GM21576 (cell line): ENCODE data around the gene FNDC8.
"Not testable (repeated sequence)": the region's sequence is repeated elsewhere in the genome, so short reads cannot be mapped to it uniquely, and the experiment has no call there.

Experiments
- ATAC-seq: cut with Tn5 transposase; IDR thresholded peaks from one replicate; pipeline ENCODE4 v1.9.1; 2021; ENCODE audit warnings: mild to moderate bottlenecking, moderate library complexity; ENCODE audit not compliant: unreplicated experiment

Gene FNDC8

GRCh38 chr17:35141681-35142466 is 20.5 kb downstream of the FNDC8 start, which contains the start of gene NLE1:
Gene NLE1, minus strand, starts transcription at chr17:35142303. Its CDS starts 28 bp downstream, at chr17:35142275.
- peak; percentile 72 for ATAC-seq

GRCh38 chr17:35142467-35142796 is 21.0 kb downstream of the FNDC8 start:
- no peak for ATAC-seq

- ATAC-seq: no peak
These were observed 23.4 kb downstream of the FNDC8 start for GRCh38 chr17:35144840-35145239.

- no peak for ATAC-seq
These were observed 24.9 kb downstream of the FNDC8 start for GRCh38 chr17:35146214-35146833.

GRCh38 chr17:35147375-35147905 is 26.0 kb downstream of the FNDC8 start, which contains the start of gene UNC45B:
Gene UNC45B, plus strand, starts transcription at chr17:35147817. Its CDS starts 447 bp downstream, at chr17:35148264.
- ATAC-seq: no peak

GRCh38 chr17:35148144-35148543 is 26.7 kb downstream of the FNDC8 start:
- ATAC-seq: no peak

- ATAC-seq: no peak
These were observed 28.5 kb downstream of the FNDC8 start for GRCh38 chr17:35149941-35150340.

GRCh38 chr17:35151080-35151479 is 29.7 kb downstream of the FNDC8 start:
- ATAC-seq: not testable (repeated sequence)

GRCh38 chr17:35152421-35153140 is 31.2 kb downstream of the FNDC8 start:
- ATAC-seq: no peak

- ATAC-seq: no peak
These were observed 33.1 kb downstream of the FNDC8 start for GRCh38 chr17:35154196-35155165.

GRCh38 chr17:35155246-35155645 is 33.8 kb downstream of the FNDC8 start:
- no peak for ATAC-seq

GRCh38 chr17:35159940-35160339 is 38.5 kb downstream of the FNDC8 start:
- ATAC-seq: no peak

- ATAC-seq: no peak
These were observed 39.2 kb downstream of the FNDC8 start for GRCh38 chr17:35160354-35161201.

GRCh38 chr17:35161281-35161761 is 39.9 kb downstream of the FNDC8 start:
- no peak for ATAC-seq

- no peak for ATAC-seq
These were observed 41.3 kb downstream of the FNDC8 start for GRCh38 chr17:35162755-35163154.

GRCh38 chr17:35163886-35164285 is 42.5 kb downstream of the FNDC8 start:
- ATAC-seq: no peak

- no peak for ATAC-seq
These were observed 43.3 kb downstream of the FNDC8 start for GRCh38 chr17:35164716-35165115.

GRCh38 chr17:35166526-35166925 is 45.1 kb downstream of the FNDC8 start:
- ATAC-seq: no peak

- ATAC-seq: no peak
These were observed 45.6 kb downstream of the FNDC8 start for GRCh38 chr17:35167046-35167445.
